Gastrocnemius medialis (tissue), 4 donors: Measurements from ENCODE around the gene COLEC12.

ENCODE experiments used
- POLR2A ChIP-seq, 2 donors: fragments of 450-650 bp; IDR thresholded peaks; one replicate each; pipeline ENCODE4 v1.6.1; 2017; ENCODE audit warnings: antibody characterized with exemption in 2 of 2, mild to moderate bottlenecking in 2 of 2, moderate library complexity in 2 of 2
- TF ChIP-seq, protein P1 (sequence below), 5 experiments: fragments of 450-650 bp in 3 of 5; fragments of 200-600 bp in 2 of 5; sonication (generic) in 2 of 5; IDR thresholded peaks in 4 of 5; conservative IDR thresholded peaks in 1 of 5; 1 replicate in 4 of 5; 2 replicates in 1 of 5; pipeline ENCODE4 v1.5.1; 2016 to 2019; ENCODE audit warnings: antibody characterized with exemption in 5 of 5, mild to moderate bottlenecking in 3 of 5, moderate library complexity in 3 of 5

DNA sequence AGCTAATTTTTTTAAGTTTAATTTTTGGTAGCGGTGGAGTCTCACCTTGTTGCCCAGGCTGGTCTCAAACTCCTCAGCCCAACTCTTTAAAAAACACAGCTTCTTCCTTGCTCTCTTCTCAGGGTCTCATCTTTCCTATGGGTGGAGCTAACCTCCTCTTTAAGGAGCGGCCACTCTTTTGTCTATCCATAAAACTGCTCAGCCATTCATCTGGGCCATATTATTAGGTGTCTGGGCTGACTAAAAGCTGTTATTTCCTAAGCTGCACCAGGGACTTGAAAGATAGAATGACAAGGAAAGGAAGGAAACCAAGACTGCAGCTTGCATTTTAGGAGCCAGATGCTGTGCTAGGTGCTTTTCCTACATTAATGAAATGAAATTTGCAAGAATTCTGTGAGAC, 196.9 kb downstream of the COLEC12 start:
- TF ChIP-seq, protein P1, sequence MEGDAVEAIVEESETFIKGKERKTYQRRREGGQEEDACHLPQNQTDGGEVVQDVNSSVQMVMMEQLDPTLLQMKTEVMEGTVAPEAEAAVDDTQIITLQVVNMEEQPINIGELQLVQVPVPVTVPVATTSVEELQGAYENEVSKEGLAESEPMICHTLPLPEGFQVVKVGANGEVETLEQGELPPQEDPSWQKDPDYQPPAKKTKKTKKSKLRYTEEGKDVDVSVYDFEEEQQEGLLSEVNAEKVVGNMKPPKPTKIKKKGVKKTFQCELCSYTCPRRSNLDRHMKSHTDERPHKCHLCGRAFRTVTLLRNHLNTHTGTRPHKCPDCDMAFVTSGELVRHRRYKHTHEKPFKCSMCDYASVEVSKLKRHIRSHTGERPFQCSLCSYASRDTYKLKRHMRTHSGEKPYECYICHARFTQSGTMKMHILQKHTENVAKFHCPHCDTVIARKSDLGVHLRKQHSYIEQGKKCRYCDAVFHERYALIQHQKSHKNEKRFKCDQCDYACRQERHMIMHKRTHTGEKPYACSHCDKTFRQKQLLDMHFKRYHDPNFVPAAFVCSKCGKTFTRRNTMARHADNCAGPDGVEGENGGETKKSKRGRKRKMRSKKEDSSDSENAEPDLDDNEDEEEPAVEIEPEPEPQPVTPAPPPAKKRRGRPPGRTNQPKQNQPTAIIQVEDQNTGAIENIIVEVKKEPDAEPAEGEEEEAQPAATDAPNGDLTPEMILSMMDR (IDR thresholded peaks at IDR 0.05 in 4 of 5, conservative IDR thresholded peaks at IDR 0.05 in 1 of 5) = no peak
- TF ChIP-seq POLR2A (IDR thresholded peaks at IDR 0.05) = no peak
